ENCODE measurements around the gene TBCB.
"Not testable (repeated sequence)": the region's sequence is repeated elsewhere in the genome, so short reads cannot be mapped to it uniquely, and the experiment has no call there.

Gene TBCB

GRCh38 chr19:36125557-36125956 is 10.3 kb downstream of the TBCB start:
- H3K4me3 ChIP-seq = no peak overlapping the region
- no peak overlapping the region for H3K27ac ChIP-seq

DNA sequence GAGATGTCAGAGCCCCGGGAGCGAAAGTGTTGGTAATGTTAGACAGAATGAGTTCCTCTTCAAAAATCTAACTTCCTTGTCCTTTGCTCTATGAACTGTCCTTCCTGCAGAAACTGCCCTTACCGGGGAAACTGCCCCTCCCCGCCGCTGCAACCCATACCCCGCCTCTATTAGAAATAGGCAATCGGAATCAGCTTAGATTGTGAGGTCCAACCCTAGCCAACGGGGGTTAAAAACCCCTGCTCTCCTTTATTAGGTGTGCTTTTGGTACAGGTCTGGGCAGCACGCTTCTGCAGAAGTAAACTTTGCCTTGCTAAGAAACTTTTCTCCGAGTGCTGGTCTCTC is 13.1 kb downstream of the TBCB start:
- Histone ChIP-seq H3K27ac (peak overlapping the region; percentile 9 to 96 (median 87)), H3K4me3 (peak overlapping the region; percentile 23 to 41 (median 34))

- H3K27ac ChIP-seq = peak overlapping the region in 2 of 21 experiments; percentile 7 to 31
- not testable (repeated sequence) for H3K4me3 ChIP-seq
Measured at GRCh38 chr19:36131221-36131620, 16.0 kb downstream of the TBCB start.

GRCh38 chr19:36134867-36135266 is 19.6 kb downstream of the TBCB start:
- H3K27ac ChIP-seq, H3K4me3 ChIP-seq: not testable (repeated sequence)

DNA sequence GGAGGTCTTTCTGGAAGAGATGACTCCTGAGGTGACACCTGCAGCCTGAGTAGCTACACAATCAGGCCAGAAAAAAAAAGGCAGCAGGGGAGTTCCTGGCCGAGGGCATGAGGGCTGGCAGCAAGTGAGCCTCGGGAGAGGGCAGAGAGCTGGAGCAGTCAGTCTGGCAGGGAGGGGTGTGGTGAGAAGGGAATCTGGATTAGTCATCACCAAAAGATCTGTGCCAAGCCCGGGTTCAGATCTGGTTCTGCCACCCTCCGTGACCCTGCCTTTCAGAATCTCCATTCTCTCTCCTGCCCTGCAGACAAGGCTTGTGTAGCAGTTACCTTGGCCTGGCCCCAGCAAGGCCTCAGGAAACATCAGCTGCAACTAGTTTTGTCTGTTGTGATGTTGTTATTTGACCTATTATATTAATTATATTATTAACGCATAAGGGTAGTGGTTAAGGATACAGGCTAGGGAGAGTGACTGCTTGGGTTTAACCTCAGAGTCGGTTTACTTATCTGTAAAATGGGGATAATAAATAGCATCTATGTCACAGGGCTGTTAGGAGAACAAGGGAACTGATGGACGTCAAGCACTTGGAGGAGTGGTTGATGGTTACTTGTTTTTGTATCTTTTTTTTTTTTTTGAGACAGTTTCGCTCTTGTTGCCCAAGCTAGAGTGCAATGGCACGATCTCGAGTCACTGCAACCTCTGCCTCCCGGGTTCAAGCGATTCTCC is 21.9 kb downstream of the TBCB start:
- Histone ChIP-seq H3K4me3 (no peak overlapping the region), H3K27ac (peak overlapping the region in 12 of 21 experiments; percentile 7 to 71 (median 61))

DNA sequence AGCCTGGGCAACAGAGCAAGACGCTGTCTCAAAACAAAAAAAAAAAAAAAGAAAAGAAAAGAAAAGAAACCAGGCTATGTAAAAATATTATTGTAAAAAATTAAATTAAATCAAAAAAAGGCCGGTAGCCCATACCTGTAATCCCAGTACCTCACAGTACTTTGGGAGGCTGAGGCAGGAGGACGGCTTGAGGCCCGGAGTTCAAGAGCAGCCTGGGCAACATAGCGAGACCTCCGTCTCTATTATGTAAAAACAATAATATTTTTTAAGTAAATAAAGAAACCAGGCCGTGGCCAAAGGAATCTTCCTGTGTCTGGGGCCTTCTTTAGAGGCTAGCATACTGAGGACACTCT is 23.8 kb downstream of the TBCB start:
- Histone ChIP-seq H3K27ac (peak overlapping the region; percentile 10 to 99 (median 95)), H3K4me3 (peak overlapping the region; percentile 65 to 87 (median 74))

DNA sequence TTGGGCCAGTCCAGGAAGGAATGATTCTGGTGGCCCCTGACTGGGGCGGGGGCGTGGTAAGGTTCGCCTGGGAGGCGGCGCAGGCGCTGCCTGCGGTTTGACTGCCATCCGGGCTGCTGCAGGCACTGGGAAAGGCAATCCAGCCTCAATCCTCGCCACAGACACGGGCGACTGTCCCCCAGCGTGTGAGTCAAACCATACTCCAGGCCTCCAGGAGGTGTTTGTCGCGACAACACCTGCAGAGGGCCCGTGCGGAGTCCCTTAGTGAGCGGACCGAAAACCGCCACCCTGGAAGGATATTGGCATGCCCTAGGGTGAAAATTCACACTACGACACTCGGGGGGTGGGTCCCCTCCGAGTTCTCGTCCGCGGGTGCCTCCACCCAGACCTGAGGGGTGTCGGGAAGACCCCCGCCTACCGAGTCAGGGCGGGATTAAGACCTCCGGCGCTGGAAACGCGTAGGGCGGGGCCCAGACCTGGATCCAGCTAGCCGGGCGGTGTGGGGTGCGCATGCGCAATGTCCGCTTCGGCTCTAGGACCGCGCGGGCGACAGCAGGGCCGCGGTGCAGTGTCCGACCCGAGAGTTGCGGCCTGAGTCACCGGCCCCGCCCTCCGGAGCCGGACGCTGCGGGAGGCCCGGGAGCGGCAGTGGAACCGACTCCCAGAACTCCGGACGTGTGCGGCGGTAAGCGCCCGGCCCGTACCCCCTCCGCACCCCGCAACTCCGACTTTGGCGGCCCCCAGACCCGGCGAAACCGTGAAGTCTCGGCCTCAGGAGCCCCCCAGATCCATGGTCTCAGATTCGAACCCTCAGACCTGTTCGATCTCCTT is 24.4 kb downstream of the TBCB start, which contains the start of gene CAPNS1:
Gene CAPNS1 (plus strand): TSS at position 594 of the 831 bp plus-strand sequence. CDS start 946 bp downstream, outside the sequence.
- peak within 1 kb of the TSS; percentile 79 to 99 (median 95) for H3K27ac ChIP-seq
- H3K4me3 ChIP-seq = peak within 1 kb of the TSS; percentile 65 to 87 (median 74)

GRCh38 chr19:36140304-36141038 is 25.2 kb downstream of the TBCB start:
- H3K4me3 ChIP-seq = peak overlapping the region; percentile 65 to 87 (median 74)
- H3K27ac ChIP-seq = peak overlapping the region; percentile 79 to 99 (median 95)

DNA sequence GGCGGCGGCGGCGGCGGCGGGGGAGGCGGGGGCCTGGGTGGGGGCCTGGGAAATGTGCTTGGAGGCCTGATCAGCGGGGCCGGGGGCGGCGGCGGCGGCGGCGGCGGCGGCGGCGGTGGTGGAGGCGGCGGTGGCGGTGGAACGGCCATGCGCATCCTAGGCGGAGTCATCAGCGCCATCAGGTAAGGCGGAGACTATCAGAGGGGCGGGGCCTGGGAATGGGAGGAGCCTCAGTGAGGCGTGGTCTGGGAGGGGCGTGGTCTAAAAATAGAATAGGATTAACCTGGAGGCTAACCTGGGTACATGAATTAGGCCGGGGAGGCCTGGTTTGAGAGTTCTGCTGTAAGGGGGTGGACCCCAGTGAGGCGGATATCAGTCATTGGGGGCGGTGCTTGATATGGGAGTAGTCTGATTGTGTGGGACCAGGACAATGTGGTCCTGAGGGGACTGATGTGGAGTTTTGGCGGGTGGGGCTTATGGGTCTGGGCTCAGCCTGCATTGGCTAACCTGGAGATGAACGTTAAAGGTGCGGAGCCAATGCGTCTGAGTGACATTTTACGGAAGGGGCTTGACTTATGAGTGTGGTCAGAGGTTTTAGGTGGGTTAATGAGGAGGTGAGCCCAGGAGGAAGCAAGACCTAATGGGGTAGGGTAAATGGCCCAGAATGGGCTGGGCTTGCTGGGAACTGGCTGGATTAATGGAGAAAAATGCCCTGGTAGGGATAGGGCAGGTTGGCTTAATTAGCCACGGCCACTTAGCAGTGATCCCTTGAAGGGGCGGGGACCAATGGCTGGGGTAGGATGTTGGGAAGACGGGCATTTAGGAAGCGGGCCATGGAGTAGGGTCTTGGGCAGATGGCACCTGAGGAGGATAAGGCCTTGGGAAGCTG is 26.0 kb downstream of the TBCB start:
- H3K4me3 ChIP-seq = peak overlapping the region; percentile 65 to 87 (median 74)
- peak overlapping the region; percentile 79 to 99 (median 95) for H3K27ac ChIP-seq

DNA sequence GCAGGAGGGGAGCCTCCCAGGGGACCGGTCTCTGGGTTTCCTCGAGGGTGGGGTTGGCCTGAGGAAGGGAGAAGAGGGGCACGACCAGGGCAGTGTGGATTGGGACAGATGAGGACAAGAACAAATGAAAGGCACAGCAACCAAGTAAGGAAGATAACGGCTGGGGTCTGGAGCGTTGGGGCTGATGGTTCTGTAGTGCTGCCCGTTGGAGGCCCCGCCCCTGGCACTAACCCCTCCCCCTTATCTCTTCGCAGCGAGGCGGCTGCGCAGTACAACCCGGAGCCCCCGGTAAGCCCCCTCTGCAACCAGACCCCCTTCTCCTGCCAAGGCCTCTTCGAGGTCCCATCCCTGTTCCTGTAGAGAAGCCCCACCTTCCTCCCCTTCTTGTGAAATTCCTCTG is 26.8 kb downstream of the TBCB start:
- Histone ChIP-seq H3K27ac (peak overlapping the region in 3 of 21 experiments; percentile 12 to 98 (median 32)), H3K4me3 (no peak overlapping the region)

- Histone ChIP-seq H3K27ac (peak overlapping the region in 1 of 21 experiments; percentile 32), H3K4me3 (no peak overlapping the region)
Measured at GRCh38 chr19:36142496-36142895, 27.2 kb downstream of the TBCB start.

DNA sequence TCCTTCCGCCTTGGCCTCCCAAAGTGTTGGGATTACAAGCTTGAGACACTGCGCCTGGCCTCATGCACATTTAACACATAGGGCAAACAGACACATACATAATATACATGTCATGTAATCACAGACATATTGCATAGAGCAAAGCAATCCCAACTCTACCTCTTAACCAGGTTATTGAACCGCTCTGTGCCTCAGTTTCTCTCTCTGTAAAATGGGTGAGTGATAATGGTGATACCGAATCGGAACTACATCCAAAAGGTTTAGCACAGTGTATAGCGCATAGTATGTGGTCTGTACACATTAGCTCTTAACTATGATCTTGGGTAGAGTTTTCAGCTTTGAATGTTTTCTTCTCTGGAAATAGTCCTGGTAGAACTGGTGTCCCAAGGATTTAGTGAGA is 29.4 kb downstream of the TBCB start:
- no peak overlapping the region for H3K4me3 ChIP-seq
- no peak overlapping the region for H3K27ac ChIP-seq

- H3K4me3 ChIP-seq = no peak overlapping the region
- peak overlapping the region in 5 of 21 experiments; percentile 11 to 98 (median 88) for H3K27ac ChIP-seq
Measured at GRCh38 chr19:36149673-36150406, 34.6 kb downstream of the TBCB start.

- Histone ChIP-seq H3K4me3 (no peak overlapping the region), H3K27ac (peak overlapping the region in 9 of 21 experiments; percentile 83 to 98 (median 88))
Measured at GRCh38 chr19:36150586-36150985, 35.3 kb downstream of the TBCB start.

GRCh38 chr19:36151144-36152018 is 36.1 kb downstream of the TBCB start:
- Histone ChIP-seq H3K4me3 (peak overlapping the region; percentile 19 to 47 (median 29)), H3K27ac (peak overlapping the region in 20 of 21 experiments; percentile 14 to 98 (median 82))

GRCh38 chr19:36152019-36152351 is 36.7 kb downstream of the TBCB start:
- Histone ChIP-seq H3K27ac (peak overlapping the region in 20 of 21 experiments; percentile 14 to 98 (median 82)), H3K4me3 (peak overlapping the region; percentile 19 to 47 (median 29))

DNA sequence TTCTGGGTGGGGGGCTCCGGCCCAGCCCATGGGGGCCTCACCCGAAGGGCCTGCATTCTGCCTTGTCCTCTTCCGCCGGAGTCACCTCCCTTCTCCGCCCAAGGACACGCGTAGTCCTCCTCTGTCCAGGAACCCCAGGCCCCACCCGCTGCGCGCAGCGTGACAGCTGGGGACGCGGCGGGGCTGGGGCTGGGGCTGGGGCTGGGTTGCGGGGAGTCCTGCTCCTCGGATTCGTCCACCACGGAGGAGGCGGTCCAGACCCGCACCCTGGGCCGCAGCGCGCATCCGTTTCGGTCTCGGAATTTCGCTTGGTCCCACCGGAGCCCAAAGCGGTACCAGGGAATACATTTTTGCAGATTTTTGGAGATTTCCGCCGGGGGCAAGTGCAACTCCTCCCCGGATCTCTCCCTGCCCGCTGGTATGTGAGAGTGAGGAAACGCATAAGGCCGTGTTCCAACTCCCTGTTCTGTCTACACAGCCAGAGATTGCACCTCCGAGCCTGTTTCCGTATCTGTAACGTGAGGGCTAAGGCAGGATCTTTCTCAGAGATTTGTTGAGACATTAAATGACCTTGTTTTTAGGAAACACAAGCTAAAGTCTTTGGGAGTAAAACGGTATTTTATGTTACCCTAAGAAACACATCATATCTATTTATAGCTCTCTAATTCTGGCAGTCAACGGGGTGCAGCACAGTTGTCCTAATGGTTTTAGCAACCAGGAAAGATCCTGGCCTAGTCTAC is 37.3 kb downstream of the TBCB start, which contains the start of gene COX7A1:
Gene COX7A1 (minus strand): TSS at position 96 of the 740 bp plus-strand sequence. CDS start 40 bp downstream, at position 56.
- Histone ChIP-seq H3K27ac (peak within 1 kb of the TSS in 20 of 21 experiments; percentile 14 to 98 (median 82)), H3K4me3 (peak within 1 kb of the TSS; percentile 19 to 47 (median 29))
